Thoracic aorta (tissue), 2 donors: Measurements from ENCODE around the gene CYP2W1. TPM values are rescaled to one million over a fixed set of nuclear protein-coding genes. Genes with fewer than 3 reads are reported as not detected.
"Not testable (repeated sequence)": the region's sequence is repeated elsewhere in the genome, so short reads cannot be mapped to it uniquely, and the experiment has no call there.

ENCODE experiments used
- ATAC-seq: fragments of 150-250 bp; one replicate; pipeline ENCODE4 v1.8.0; 2017; ENCODE audit warnings: low read depth; ENCODE audit not compliant: insufficient number of reproducible peaks, low FRiP score
- DNase-seq: peaks from one replicate; pipeline ENCODE4 v3.0.0-alpha.2; 2020; ENCODE audit warnings: low spot score
- H3K27ac ChIP-seq, 2 donors: fragments of 200-600 bp; sonication (generic); 1 replicate in 1 of 2; 2 replicates in 1 of 2; pipeline ENCODE4 v1.5.1; 2016; ENCODE audit warnings: mild to moderate bottlenecking in 2 of 2, moderate library complexity in 2 of 2
- H3K27me3 ChIP-seq: fragments of 200-600 bp; sonication (generic); replicated peaks from 2 replicates; pipeline ENCODE4 v1.6.0; 2016; ENCODE audit warnings: mild to moderate bottlenecking; ENCODE audit not compliant: insufficient read depth
- H3K36me3 ChIP-seq: fragments of 200-600 bp; sonication (generic); one replicate; pipeline ENCODE4 v1.5.1; 2016
- H3K4me1 ChIP-seq, 2 donors: fragments of 200-600 bp; sonication (generic); 1 replicate in 1 of 2; 2 replicates in 1 of 2; pipeline versions ENCODE4 v1.5.1 to v1.6.0; 2016; ENCODE audit warnings: low read depth in 2 of 2, mild to moderate bottlenecking in 1 of 2; ENCODE audit not compliant: control insufficient read depth in 1 of 2
- H3K4me3 ChIP-seq: fragments of 200-600 bp; sonication (generic); 2 replicates; pipeline ENCODE4 v1.5.1; 2016; ENCODE audit warnings: mild to moderate bottlenecking
- H3K9me3 ChIP-seq: fragments of 200-600 bp; sonication (generic); 2 replicates; pipeline ENCODE4 v1.5.1; 2016
- total RNA-seq, 2 donors: library from RNA; depleted of rRNA; stranded (reverse); fragments of >200 nt; gene quantifications; one replicate each; pipeline versions ENCODE4 v1.1.0 to v1.2.3, GENCODE V29; 2016
- TF ChIP-seq, protein P1 (sequence below): fragments of 200-600 bp; sonication (generic); IDR thresholded peaks from one replicate; pipeline ENCODE4 v1.5.1; 2019; ENCODE audit warnings: antibody characterized with exemption

The CYP2W1 gene
- total RNA-seq, 2 donors from 2014 or later, result not detected

- DNase-seq (no peak), ATAC-seq (no peak)
- H3K4me1 ChIP-seq, result peaks cover 5 to 12% of the 10 kb centered on the region in 2 donors
- H3K36me3 ChIP-seq, result no peaks in the 10 kb centered on the region
- H3K27ac ChIP-seq, result no peak overlapping the region
- TF ChIP-seq, protein P1, sequence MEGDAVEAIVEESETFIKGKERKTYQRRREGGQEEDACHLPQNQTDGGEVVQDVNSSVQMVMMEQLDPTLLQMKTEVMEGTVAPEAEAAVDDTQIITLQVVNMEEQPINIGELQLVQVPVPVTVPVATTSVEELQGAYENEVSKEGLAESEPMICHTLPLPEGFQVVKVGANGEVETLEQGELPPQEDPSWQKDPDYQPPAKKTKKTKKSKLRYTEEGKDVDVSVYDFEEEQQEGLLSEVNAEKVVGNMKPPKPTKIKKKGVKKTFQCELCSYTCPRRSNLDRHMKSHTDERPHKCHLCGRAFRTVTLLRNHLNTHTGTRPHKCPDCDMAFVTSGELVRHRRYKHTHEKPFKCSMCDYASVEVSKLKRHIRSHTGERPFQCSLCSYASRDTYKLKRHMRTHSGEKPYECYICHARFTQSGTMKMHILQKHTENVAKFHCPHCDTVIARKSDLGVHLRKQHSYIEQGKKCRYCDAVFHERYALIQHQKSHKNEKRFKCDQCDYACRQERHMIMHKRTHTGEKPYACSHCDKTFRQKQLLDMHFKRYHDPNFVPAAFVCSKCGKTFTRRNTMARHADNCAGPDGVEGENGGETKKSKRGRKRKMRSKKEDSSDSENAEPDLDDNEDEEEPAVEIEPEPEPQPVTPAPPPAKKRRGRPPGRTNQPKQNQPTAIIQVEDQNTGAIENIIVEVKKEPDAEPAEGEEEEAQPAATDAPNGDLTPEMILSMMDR, result no peak
- no peaks in the 10 kb centered on the region for H3K9me3 ChIP-seq
- H3K27me3 ChIP-seq, result no peaks in the 10 kb centered on the region
- no peak overlapping the region for H3K4me3 ChIP-seq
Observed at GRCh38 chr7:1032536-1033181, 49.7 kb downstream of the CYP2W1 start.

GRCh38 chr7:1033546-1034145 lies 50.7 kb downstream of the CYP2W1 start:
- no peak overlapping the region for H3K27ac ChIP-seq
- H3K9me3 ChIP-seq, result no peaks in the 10 kb centered on the region
- no peak overlapping the region for H3K4me3 ChIP-seq
- no peaks in the 10 kb centered on the region for H3K27me3 ChIP-seq
- DNase-seq, result no peak
- ATAC-seq, result no peak
- peaks cover 5 to 9% of the 10 kb centered on the region in 2 donors for H3K4me1 ChIP-seq
- TF ChIP-seq, protein P1, result no peak
- H3K36me3 ChIP-seq, result no peaks in the 10 kb centered on the region

DNA sequence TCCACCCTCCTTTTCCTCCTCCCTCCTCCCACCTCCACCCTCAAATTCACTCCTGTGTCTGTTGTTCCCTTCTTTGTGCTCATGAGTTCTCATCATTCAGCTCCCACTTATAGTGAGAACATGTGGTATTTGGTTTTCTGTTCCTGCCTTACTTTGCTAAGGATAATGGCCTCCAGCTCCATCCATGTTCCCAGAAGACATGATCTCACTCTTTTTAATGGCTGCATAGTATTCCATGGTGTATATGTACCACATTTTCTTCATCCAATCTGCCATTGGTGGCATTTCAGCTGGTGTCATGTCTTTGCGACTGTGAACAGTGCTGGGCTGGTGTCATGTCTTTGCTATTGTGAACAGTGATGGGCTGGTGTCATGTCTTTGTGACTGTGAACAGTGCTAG lies 51.8 kb downstream of the CYP2W1 start:
- not testable (repeated sequence) for ATAC-seq, DNase-seq, H3K4me3 ChIP-seq, H3K27me3 ChIP-seq, H3K27ac ChIP-seq, H3K9me3 ChIP-seq, H3K36me3 ChIP-seq, H3K4me1 ChIP-seq

GRCh38 chr7:1036164-1036928 lies 53.4 kb downstream of the CYP2W1 start:
- not testable (repeated sequence) for H3K9me3 ChIP-seq, ATAC-seq, DNase-seq

More at GRCh38 chr7:1036164-1036928, 53.4 kb downstream of the CYP2W1 start:
- not testable (repeated sequence) for H3K4me3 ChIP-seq, H3K4me1 ChIP-seq, H3K27ac ChIP-seq, H3K27me3 ChIP-seq, H3K36me3 ChIP-seq

Other genes starting within 250 kb of the CYP2W1 start
- 100 to 1,000 TPM; 205 to 319 TPM for gene SUN1, start 150.7 kb upstream of the CYP2W1 start, total RNA-seq
- gene GET4, start 106.6 kb upstream of the CYP2W1 start, total RNA-seq, result 10 to 100 TPM; 26.9 to 28.4 TPM
- gene ADAP1, start 28.5 kb upstream of the CYP2W1 start, total RNA-seq, result 10 to 100 TPM; 24.5 to 24.6 TPM
- 10 to 100 TPM in 1 of 2 donors, 1 to 10 TPM in 1; 7.2 to 18.1 TPM for gene COX19, start 7.6 kb upstream of the CYP2W1 start, total RNA-seq
- 10 to 100 TPM in 1 of 2 donors, 1 to 10 TPM in 1; 9.0 to 20.3 TPM for gene GPR146, start 61.4 kb downstream of the CYP2W1 start, total RNA-seq
- gene GPER1, start 104.9 kb downstream of the CYP2W1 start, total RNA-seq, result 1 to 10 TPM; 3.9 to 5.3 TPM
- 10 to 100 TPM; 19.3 to 23.2 TPM for gene ZFAND2A, start 177.0 kb downstream of the CYP2W1 start, total RNA-seq
- not detected for gene UNCX, start 249.7 kb downstream of the CYP2W1 start, total RNA-seq